Esophagus (tissue), 2 donors: ENCODE measurements around the gene TAF4B. TPM values are rescaled to one million over a fixed set of nuclear protein-coding genes. Genes with fewer than 3 reads are reported as not detected.
"Not testable (repeated sequence)": the region's sequence is repeated elsewhere in the genome, so short reads cannot be mapped to it uniquely, and the experiment has no call there.

ENCODE experiments used
- H3K27ac ChIP-seq, 2 donors: one replicate each; pipeline ENCODE4 v1.5.1; 2013; ENCODE audit warnings: low read depth in 2 of 2, mild to moderate bottlenecking in 2 of 2, inconsistent platforms in 1 of 2, low read length in 1 of 2, moderate library complexity in 1 of 2
- H3K27me3 ChIP-seq, 2 donors: one replicate each; pipeline ENCODE4 v1.6.1; 2013; ENCODE audit warnings: low read length in 2 of 2, control low read depth in 1 of 2, mild to moderate bottlenecking in 1 of 2; ENCODE audit not compliant: insufficient read depth in 2 of 2, control insufficient read depth in 1 of 2
- H3K36me3 ChIP-seq, 2 donors: one replicate each; pipeline ENCODE4 v1.6.1; 2013; ENCODE audit warnings: low read length in 1 of 2; ENCODE audit not compliant: control insufficient read depth in 2 of 2, insufficient read depth in 2 of 2
- H3K4me1 ChIP-seq, 2 donors: one replicate each; pipeline ENCODE4 v1.6.1; 2013; ENCODE audit warnings: low read length in 1 of 2; ENCODE audit not compliant: control insufficient read depth in 2 of 2, insufficient read depth in 2 of 2
- H3K4me3 ChIP-seq, 2 donors: one replicate each; pipeline ENCODE4 v1.5.1; 2013; ENCODE audit warnings: low read length in 2 of 2, mild to moderate bottlenecking in 2 of 2, low read depth in 1 of 2, moderate library complexity in 1 of 2
- H3K9me3 ChIP-seq, 2 donors: one replicate each; pipeline ENCODE4 v1.6.1; 2013; ENCODE audit warnings: mild to moderate bottlenecking in 2 of 2, low read depth in 1 of 2, low read length in 1 of 2, moderate library complexity in 1 of 2; ENCODE audit not compliant: control insufficient read depth in 2 of 2, insufficient read depth in 1 of 2
- WGBS, 2 donors: extraction: QIAGEN DNeasy Blood & Tissue Kit; methylation state at CpG; one replicate each; pipeline ENCODE4 v1.1.7; 2013; 5-methylcytosine and 5-hydroxymethylcytosine counted together
- polyA plus RNA-seq, 2 donors: library from polyadenylated mRNA; stranded (reverse); fragments of 200-250 nt; gene quantifications; one replicate each; pipeline ENCODE4 v1.2.3, GENCODE V29; 2013
- donor health status: healthy with polysubstance abuse.
- donor health status: Bipolar disorder and iron deficiency.

TAF4B gene
- polyA plus RNA-seq, 2 donors: 1.8 to 2.0 TPM

DNA sequence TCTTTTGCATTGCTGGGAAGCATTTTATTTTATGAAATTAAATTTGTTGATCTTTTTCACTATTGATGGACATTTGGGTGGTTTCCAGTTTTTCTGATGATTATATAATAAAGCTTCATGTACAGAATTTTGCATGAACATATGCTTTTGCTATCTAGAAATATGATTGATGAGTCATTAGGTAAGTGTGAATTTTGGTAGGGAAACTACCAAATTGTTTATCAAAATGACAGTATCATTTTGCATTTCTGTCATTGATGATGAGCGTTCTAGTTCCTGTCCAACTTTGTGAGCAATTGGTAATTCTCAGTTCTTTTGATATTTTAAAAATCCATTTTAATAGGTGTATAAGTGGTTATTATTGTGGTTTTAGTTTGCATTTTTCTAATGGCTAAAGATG lies 67.7 kb downstream of the TAF4B start:
- Histone ChIP-seq H3K36me3 (no peaks in the 10 kb centered on the region), H3K27ac (no peak overlapping the region), H3K9me3 (no peaks in the 10 kb centered on the region), H3K4me1 (no peaks in the 10 kb centered on the region), H3K27me3 (no peaks in the 10 kb centered on the region), H3K4me3 (no peak overlapping the region)
- 86 to 93% methylated on average over 1 of the region's 1 CpG for WGBS, 2 donors

DNA sequence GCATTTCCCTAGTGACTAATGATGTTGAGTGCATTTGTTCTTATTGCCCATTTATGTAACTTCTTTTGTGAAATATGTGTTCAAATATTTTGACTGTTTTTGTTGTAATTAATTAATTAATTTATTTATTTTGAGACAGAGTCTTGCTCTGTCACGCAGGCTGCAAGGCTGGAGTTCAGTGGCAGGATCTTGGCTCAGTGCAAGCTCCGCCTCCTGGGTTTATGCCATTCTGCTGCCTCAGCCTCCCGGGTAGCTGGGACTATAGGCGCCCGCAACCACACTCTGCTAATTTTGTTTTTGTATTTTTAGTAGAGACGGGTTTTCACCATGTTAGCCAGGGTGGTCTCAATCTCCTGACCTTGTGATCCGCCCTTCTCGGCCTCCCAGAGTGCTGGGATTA lies 71.9 kb downstream of the TAF4B start:
- no peaks in the 10 kb centered on the region for H3K4me1 ChIP-seq
- no peaks in the 10 kb centered on the region for H3K27me3 ChIP-seq
- H3K36me3 ChIP-seq: no peaks in the 10 kb centered on the region
- no peak overlapping the region for H3K4me3 ChIP-seq
- H3K9me3 ChIP-seq: no peaks in the 10 kb centered on the region
- WGBS, 2 donors: 92 to 93% methylated on average over 8 of the region's 8 CpGs
- no peak overlapping the region for H3K27ac ChIP-seq

DNA sequence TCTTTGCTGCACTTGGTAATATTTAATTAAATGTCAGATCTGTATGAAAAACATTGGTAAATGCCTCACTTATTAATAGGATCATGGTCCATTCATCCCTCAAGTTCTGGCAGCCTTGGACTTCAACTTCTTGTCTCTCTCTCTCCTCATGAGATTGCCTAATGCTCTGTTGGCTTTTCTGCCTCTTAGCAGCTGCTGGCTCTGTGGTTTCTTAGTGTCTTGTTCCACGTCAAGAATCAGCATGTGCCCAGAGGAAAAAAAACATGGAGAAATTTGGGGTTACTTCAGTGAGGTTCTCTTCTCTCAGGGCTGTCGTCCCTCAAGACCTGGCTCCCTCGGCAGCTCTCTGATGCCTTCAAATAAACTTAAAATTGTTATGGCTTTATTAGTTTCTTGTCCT lies 75.4 kb downstream of the TAF4B start:
- Histone ChIP-seq H3K9me3 (no peaks in the 10 kb centered on the region), H3K4me3 (no peak overlapping the region), H3K36me3 (no peaks in the 10 kb centered on the region), H3K4me1 (no peaks in the 10 kb centered on the region), H3K27ac (no peak overlapping the region), H3K27me3 (no peaks in the 10 kb centered on the region)
- 67 to 68% methylated on average over 3 of the region's 3 CpGs for WGBS, 2 donors

DNA sequence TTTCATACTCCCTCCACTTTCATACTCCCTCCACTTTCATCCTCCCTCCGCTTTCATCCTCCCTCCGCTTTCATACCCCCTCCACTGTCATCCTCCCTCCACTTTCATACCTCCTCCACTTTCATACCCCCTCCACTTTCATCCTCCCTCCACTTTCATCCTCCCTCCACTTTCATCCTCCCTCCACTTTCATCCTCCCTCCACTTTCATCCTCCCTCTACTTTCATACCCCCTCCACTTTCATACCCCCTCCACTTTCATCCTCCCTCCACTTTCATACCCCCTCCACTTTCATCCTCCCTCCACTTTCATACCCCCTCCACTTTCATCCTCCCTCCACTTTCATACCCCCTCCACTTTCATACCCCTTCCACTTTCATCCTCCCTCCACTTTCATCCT lies 77.0 kb downstream of the TAF4B start:
- H3K4me1 ChIP-seq, H3K27me3 ChIP-seq, H3K27ac ChIP-seq, H3K9me3 ChIP-seq, H3K36me3 ChIP-seq, H3K4me3 ChIP-seq: not testable (repeated sequence)
- 74 to 97% methylated on average over 2 of the region's 2 CpGs for WGBS, 2 donors

DNA sequence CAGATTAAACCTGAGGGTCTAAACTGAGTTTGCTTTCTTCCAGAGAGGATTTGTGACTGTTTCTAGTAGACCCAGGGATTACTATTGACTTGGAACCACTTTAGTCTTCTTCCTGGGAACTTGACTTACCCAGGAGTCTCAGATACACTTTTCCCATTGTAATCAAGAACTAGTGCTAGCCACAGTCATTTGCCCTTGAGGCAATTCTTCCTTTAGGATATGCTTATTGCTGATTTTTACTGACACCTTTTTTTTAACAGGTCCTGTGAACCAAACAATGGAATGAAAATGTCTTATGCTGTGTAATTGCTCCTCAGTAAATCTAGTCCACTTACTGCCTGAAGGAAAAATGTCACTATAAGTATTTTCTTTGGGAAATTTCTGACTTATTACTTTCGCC lies 78.3 kb downstream of the TAF4B start:
- H3K27ac ChIP-seq: no peak overlapping the region
- H3K4me3 ChIP-seq: no peak overlapping the region
- no peaks in the 10 kb centered on the region for H3K9me3 ChIP-seq
- H3K4me1 ChIP-seq: no peaks in the 10 kb centered on the region
- 97 to 100% methylated on average over 1 of the region's 1 CpG for WGBS, 2 donors
- H3K36me3 ChIP-seq: no peaks in the 10 kb centered on the region
- H3K27me3 ChIP-seq: no peaks in the 10 kb centered on the region

DNA sequence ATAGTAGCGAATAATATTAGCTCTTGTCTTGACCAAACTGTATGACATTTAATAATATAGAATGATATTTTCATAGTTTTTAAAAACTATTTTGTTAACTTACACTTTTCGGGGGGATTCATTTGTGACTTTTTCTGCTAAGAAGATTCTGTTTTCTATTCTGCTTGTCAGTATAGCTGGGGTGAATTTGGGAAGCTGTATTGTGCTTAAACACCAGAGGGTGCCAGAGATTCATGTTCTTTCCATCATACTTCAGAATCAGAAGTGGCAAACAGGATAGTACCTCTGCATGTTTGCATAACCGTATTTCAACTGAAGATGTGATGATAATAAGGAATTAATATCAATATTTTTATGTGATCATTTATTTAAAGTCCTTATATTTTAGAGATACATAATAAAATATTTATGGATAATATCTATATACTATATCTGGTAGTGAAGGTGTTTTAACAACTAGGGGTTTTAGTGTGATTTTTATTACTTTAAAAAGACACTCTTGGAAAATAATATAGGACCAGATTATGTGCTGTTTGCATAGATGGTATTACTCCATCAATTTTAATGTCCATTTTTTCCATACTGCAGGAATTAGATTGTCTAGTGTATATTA lies 81.0 kb downstream of the TAF4B start:
- 47 to 52% methylated on average over 3 of the region's 3 CpGs for WGBS, 2 donors
- Histone ChIP-seq H3K4me3 (no peak overlapping the region), H3K4me1 (no peaks in the 10 kb centered on the region), H3K9me3 (no peaks in the 10 kb centered on the region), H3K36me3 (no peaks in the 10 kb centered on the region), H3K27me3 (no peaks in the 10 kb centered on the region), H3K27ac (no peak overlapping the region)

DNA sequence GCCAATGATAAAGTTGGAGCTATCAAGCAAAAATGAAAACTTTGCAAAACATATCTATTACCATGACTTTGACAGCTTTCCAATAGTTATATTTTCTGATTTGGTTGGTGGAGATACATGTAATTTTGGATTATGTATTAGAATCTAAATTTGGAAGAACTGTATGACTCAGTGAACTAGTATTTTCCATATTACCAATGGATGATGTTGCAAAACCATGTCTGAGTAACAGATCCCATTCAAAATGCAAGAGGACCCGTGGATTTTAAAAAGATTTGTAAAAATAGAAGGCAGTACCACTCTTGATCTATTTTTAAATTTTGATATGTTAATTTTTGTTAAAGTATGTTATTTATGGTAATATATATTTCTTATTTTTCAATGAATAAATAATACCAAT lies 83.0 kb downstream of the TAF4B start:
- H3K4me3 ChIP-seq: no peak overlapping the region
- H3K36me3 ChIP-seq: no peaks in the 10 kb centered on the region
- WGBS, 2 donors: 55 to 60% methylated on average over 1 of the region's 1 CpG
- H3K4me1 ChIP-seq: no peaks in the 10 kb centered on the region
- no peaks in the 10 kb centered on the region for H3K9me3 ChIP-seq
- H3K27ac ChIP-seq: no peak overlapping the region
- no peaks in the 10 kb centered on the region for H3K27me3 ChIP-seq

DNA sequence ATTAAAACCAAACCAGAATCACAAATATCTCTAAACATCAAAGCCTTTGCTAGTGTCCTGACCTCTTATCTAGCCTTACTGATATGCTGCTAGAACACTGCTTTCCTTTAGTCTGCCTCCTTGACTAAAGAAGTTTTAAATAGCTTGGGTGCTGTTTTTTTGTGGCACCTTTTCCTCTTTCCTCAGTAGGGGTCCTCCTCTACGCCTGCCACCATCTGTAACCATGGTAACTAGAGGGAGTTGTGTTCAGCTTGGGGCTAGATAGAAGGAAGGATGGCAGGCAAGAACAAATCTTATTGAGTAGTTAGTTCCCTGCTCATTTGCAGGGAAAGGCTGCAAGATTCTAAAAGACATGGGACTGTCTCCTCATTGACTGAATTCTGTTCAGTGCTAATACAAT lies 86.0 kb downstream of the TAF4B start:
- no peaks in the 10 kb centered on the region for H3K36me3 ChIP-seq
- no peak overlapping the region for H3K27ac ChIP-seq
- 85 to 100% methylated on average over 1 of the region's 1 CpG for WGBS, 2 donors
- no peak overlapping the region for H3K4me3 ChIP-seq
- no peaks in the 10 kb centered on the region for H3K27me3 ChIP-seq
- H3K4me1 ChIP-seq: no peaks in the 10 kb centered on the region
- no peaks in the 10 kb centered on the region for H3K9me3 ChIP-seq

DNA sequence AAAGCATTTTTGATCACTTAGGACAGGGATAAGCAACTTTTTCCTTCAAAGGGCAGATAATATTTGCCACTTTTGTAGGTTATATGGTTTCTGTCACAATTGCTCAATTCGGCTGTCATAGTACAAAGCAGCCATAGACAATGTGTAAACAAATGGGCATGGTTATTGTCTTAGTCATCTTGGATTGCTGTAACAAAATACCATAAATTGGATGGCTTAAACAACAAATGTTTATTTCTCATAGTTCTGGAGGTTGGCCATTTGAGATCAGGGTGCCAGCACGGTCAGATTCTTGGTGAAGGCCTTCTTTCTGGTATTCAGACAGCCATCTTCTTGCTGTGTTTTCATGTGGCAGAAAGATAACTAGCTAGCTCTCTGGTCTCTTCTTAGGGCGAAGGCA lies 91.2 kb downstream of the TAF4B start:
- Histone ChIP-seq H3K36me3 (no peaks in the 10 kb centered on the region), H3K4me3 (no peak overlapping the region), H3K27ac (no peak overlapping the region), H3K27me3 (no peaks in the 10 kb centered on the region), H3K9me3 (no peaks in the 10 kb centered on the region), H3K4me1 (no peaks in the 10 kb centered on the region)
- WGBS, 2 donors: 96% methylated on average over 3 of the region's 3 CpGs

DNA sequence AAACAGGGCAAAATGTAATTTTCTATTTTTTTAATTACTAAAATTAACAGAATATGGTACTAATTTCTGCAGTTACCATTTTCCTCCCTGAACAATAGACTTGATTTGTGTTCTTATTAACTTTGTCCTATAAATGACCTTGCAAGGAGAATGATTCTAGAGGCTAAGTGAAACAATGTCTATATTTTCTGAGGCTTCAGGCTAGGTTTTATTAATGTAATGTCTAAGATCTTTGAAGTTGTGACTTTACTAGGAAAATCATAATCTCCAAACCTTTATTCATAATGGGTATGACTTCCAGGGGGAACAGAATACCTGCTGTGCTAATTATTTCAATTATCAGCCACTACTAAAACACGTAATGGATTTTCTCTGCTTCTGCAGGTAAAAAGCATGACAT lies 94.4 kb downstream of the TAF4B start:
- WGBS, 2 donors: 97% methylated on average over 1 of the region's 1 CpG
- Histone ChIP-seq H3K36me3 (no peaks in the 10 kb centered on the region), H3K27me3 (no peaks in the 10 kb centered on the region), H3K9me3 (no peaks in the 10 kb centered on the region), H3K4me1 (no peaks in the 10 kb centered on the region), H3K4me3 (no peak overlapping the region), H3K27ac (no peak overlapping the region)
